Hepatocyte (in vitro differentiated cells): ENCODE results near the gene C18orf54. TPM values are rescaled to one million over a fixed set of nuclear protein-coding genes. Genes with fewer than 3 reads are reported as not detected.

ENCODE experiments used
- DNase-seq: peaks from one replicate; pipeline ENCODE4 v3.0.0-alpha.2; 2016; ENCODE audit warnings: low spot score
- H2AFZ ChIP-seq: fragments of 200-600 bp; sonication (generic); 2 replicates; pipeline ENCODE4 v1.6.0; 2016; ENCODE audit warnings: antibody characterized with exemption, mild to moderate bottlenecking
- H3K27ac ChIP-seq: fragments of 200-600 bp; sonication (generic); 2 replicates; pipeline ENCODE4 v1.5.1; 2016; ENCODE audit warnings: mild to moderate bottlenecking
- H3K27me3 ChIP-seq: fragments of 200-600 bp; sonication (generic); 2 replicates; pipeline ENCODE4 v1.6.1; 2016
- H3K36me3 ChIP-seq: fragments of 200-600 bp; sonication (generic); replicated peaks from 2 replicates; pipeline ENCODE4 v1.5.1; 2016; ENCODE audit warnings: low read depth; ENCODE audit not compliant: insufficient read depth
- H3K4me1 ChIP-seq: fragments of 200-600 bp; sonication (generic); 2 replicates; pipeline ENCODE4 v1.5.1; 2016; ENCODE audit warnings: mild to moderate bottlenecking, moderate library complexity; ENCODE audit not compliant: insufficient read depth
- H3K4me2 ChIP-seq: fragments of 200-600 bp; sonication (generic); 2 replicates; pipeline ENCODE4 v1.6.0; 2016
- H3K4me3 ChIP-seq: fragments of 200-600 bp; sonication (generic); 2 replicates; pipeline ENCODE4 v1.5.1; 2016; ENCODE audit warnings: mild to moderate bottlenecking
- H3K79me2 ChIP-seq: fragments of 200-600 bp; sonication (generic); 2 replicates; pipeline ENCODE4 v1.6.0; 2017; ENCODE audit warnings: mild to moderate bottlenecking
- H3K9me2 ChIP-seq: fragments of 200-600 bp; sonication (generic); replicated peaks from 2 replicates; pipeline ENCODE4 v1.6.0; 2017; ENCODE audit warnings: mild to moderate bottlenecking; ENCODE audit not compliant: insufficient read depth
- H3K9me3 ChIP-seq: fragments of 200-600 bp; sonication (generic); 2 replicates; pipeline ENCODE4 v1.5.1; 2016; ENCODE audit warnings: low read depth, mild to moderate bottlenecking
- H4K20me1 ChIP-seq: fragments of 200-600 bp; sonication (generic); 2 replicates; pipeline ENCODE4 v1.6.0; 2016; ENCODE audit warnings: mild to moderate bottlenecking; ENCODE audit not compliant: insufficient read depth, poor library complexity, severe bottlenecking
- EZH2 ChIP-seq: fragments of 200-600 bp; sonication (generic); IDR thresholded peaks from 2 replicates; pipeline ENCODE4 v1.6.1; 2016; ENCODE audit warnings: antibody characterized with exemption, mild to moderate bottlenecking, borderline replicate concordance
- EZH2phosphoT487 ChIP-seq: fragments of 200-600 bp; sonication (generic); IDR thresholded peaks from one replicate; pipeline ENCODE4 v1.6.1; 2018; ENCODE audit warnings: antibody characterized with exemption, mild to moderate bottlenecking, low read depth, moderate library complexity; ENCODE audit not compliant: unreplicated experiment, severe bottlenecking
- WGBS: methylation state at CpG from one replicate; pipeline ENCODE4 v1.1.6; 2016; ENCODE audit warnings: low lambda C conversion rate; ENCODE audit errors: missing lambda C conversion rate; 5-methylcytosine and 5-hydroxymethylcytosine counted together
- polyA plus RNA-seq: library from polyadenylated mRNA; unstranded; fragments of >200 nt; fragmentation: Nextera tagmentation; extraction: Ambion mirVana; gene quantifications from 2 replicates; pipeline ENCODE4 v1.2.1, GENCODE V29; 2016
- total RNA-seq: library from RNA; depleted of rRNA; stranded (reverse); fragments of >200 nt; gene quantifications from 2 replicates; pipeline ENCODE4 v1.2.3, GENCODE V29; 2014
- TF ChIP-seq, protein P1 (sequence below): fragments of 200-600 bp; sonication (generic); IDR thresholded peaks from 2 replicates; pipeline ENCODE4 v1.5.1; 2016; ENCODE audit warnings: antibody characterized with exemption, mild to moderate bottlenecking; ENCODE audit not compliant: poor library complexity

C18orf54 gene
- total and polyA plus RNA-seq, 2 experiments from 2014 or later, result 1.3 to 6.5 TPM

- H3K4me1 ChIP-seq, result no peaks in the 10 kb centered on the region
- H3K36me3 ChIP-seq, result no peaks in the 10 kb centered on the region
- no peaks in the 10 kb centered on the region for H3K9me2 ChIP-seq
- no peak overlapping the region for H3K4me3 ChIP-seq
- no peaks in the 10 kb centered on the region for H3K79me2 ChIP-seq
- DNase-seq, result no peak
- no peaks in the 10 kb centered on the region for H4K20me1 ChIP-seq
- no peak overlapping the region for H3K4me2 ChIP-seq
- no peak overlapping the region for H2AFZ ChIP-seq
- H3K27me3 ChIP-seq, result no peaks in the 10 kb centered on the region
- no peaks in the 10 kb centered on the region for H3K9me3 ChIP-seq
- no peak overlapping the region for H3K27ac ChIP-seq
- no peak for TF ChIP-seq EZH2
- TF ChIP-seq, protein P1, sequence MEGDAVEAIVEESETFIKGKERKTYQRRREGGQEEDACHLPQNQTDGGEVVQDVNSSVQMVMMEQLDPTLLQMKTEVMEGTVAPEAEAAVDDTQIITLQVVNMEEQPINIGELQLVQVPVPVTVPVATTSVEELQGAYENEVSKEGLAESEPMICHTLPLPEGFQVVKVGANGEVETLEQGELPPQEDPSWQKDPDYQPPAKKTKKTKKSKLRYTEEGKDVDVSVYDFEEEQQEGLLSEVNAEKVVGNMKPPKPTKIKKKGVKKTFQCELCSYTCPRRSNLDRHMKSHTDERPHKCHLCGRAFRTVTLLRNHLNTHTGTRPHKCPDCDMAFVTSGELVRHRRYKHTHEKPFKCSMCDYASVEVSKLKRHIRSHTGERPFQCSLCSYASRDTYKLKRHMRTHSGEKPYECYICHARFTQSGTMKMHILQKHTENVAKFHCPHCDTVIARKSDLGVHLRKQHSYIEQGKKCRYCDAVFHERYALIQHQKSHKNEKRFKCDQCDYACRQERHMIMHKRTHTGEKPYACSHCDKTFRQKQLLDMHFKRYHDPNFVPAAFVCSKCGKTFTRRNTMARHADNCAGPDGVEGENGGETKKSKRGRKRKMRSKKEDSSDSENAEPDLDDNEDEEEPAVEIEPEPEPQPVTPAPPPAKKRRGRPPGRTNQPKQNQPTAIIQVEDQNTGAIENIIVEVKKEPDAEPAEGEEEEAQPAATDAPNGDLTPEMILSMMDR, result no peak
- TF ChIP-seq EZH2phosphoT487, result no peak
- 57% methylated on average over 3 of the region's 3 CpGs for WGBS
Observed at GRCh38 chr18:54390838-54391237, 33.1 kb downstream of the C18orf54 start.

DNA sequence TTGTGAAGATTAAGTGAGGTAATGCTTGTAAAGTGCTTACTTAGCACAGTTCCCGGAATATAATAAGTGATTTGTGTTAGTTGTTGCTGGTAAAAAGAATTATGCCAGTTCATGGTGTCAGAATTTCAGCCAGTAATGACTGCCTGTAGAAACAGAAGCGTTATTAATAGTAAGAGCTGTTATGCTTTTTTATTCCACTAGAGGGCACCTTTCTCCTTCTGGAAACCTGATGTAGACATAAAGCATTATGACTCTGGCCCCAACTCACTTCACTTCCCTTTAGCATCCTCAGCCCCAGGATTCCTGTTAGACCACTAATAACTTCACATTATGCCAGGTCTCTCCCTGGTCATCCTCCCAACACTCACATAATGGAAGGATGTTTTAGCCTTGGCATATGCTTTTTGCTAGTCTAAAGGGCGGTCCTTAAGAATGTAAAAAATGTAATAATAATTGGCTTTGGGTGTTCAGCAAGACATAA, 34.9 kb downstream of the C18orf54 start:
- Histone ChIP-seq H3K4me1 (no peaks in the 10 kb centered on the region), H3K4me2 (no peak overlapping the region), H2AFZ (no peak overlapping the region), H3K27me3 (no peaks in the 10 kb centered on the region), H3K36me3 (no peaks in the 10 kb centered on the region), H3K79me2 (no peaks in the 10 kb centered on the region), H3K9me3 (no peaks in the 10 kb centered on the region), H3K4me3 (no peak overlapping the region), H3K9me2 (no peaks in the 10 kb centered on the region), H4K20me1 (no peaks in the 10 kb centered on the region), H3K27ac (no peak overlapping the region)
- 34% methylated on average over 3 of the region's 3 CpGs for WGBS
- no peak for TF ChIP-seq EZH2
- TF ChIP-seq, protein P1, result peak; percentile 66
- DNase-seq, result peak; percentile 86

GRCh38 chr18:54393648-54394294, 36.1 kb downstream of the C18orf54 start:
- Histone ChIP-seq H3K36me3 (no peaks in the 10 kb centered on the region), H3K4me1 (no peaks in the 10 kb centered on the region), H3K9me3 (no peaks in the 10 kb centered on the region), H3K27me3 (no peaks in the 10 kb centered on the region), H2AFZ (no peak overlapping the region), H3K4me2 (no peak overlapping the region), H3K79me2 (no peaks in the 10 kb centered on the region), H3K27ac (no peak overlapping the region), H3K4me3 (no peak overlapping the region), H4K20me1 (no peaks in the 10 kb centered on the region), H3K9me2 (no peaks in the 10 kb centered on the region)
- no peak for DNase-seq
- 73% methylated on average over 1 of the region's 1 CpG for WGBS
- TF ChIP-seq EZH2phosphoT487, result no peak
- TF ChIP-seq, protein P1, result no peak
- TF ChIP-seq EZH2, result no peak
